K562 (cell line): ENCODE data around the gene ARHGAP8. TPM values are rescaled to one million over a fixed set of nuclear protein-coding genes. Genes with fewer than 3 reads are reported as not detected.

Source experiments
- BCLAF1 ChIP-seq, 2 experiments: fragments of 450-650 bp in 1 of 2; IDR thresholded peaks; 2 replicates each; pipeline ENCODE4 v1.6.1; 2011 to 2017; ENCODE audit warnings: low read depth in 2 of 2, antibody characterized with exemption in 1 of 2, borderline replicate concordance in 1 of 2, low read length in 1 of 2, mild to moderate bottlenecking in 1 of 2, mixed read lengths in 1 of 2; ENCODE audit not compliant: control insufficient read depth in 1 of 2
- HES1 ChIP-seq: fragments of 450-650 bp; IDR thresholded peaks from 2 replicates; pipeline ENCODE4 v1.6.1; 2016; ENCODE audit warnings: low read depth, mild to moderate bottlenecking, moderate library complexity
- KAT2B ChIP-seq: IDR thresholded peaks from one replicate; pipeline ENCODE4 v1.6.1; 2012; ENCODE audit warnings: low read depth, mild to moderate bottlenecking, control low read depth, inconsistent platforms, low read length, moderate library complexity
- NRF1 ChIP-seq, 2 experiments: fragments of 450-650 bp; IDR thresholded peaks in 1 of 2; conservative IDR thresholded peaks in 1 of 2; 2 replicates each; pipeline ENCODE4 v1.6.1; 2014; ENCODE audit warnings: mild to moderate bottlenecking in 2 of 2
- PHF20 ChIP-seq: fragments of 450-650 bp; IDR thresholded peaks from 2 replicates; pipeline ENCODE4 v1.6.1; 2018; ENCODE audit not compliant: partially characterized antibody
- RBM34 ChIP-seq: fragments of 200-400 bp; formaldehyde crosslinking; IDR thresholded peaks from 2 replicates; pipeline ENCODE4 v1.6.1; 2018; ENCODE audit warnings: low read length, borderline replicate concordance; ENCODE audit not compliant: insufficient read depth
- TEAD1 ChIP-seq, 2 experiments: fragments of 450-650 bp in 1 of 2; sonication (generic) in 1 of 2; formaldehyde crosslinking; IDR thresholded peaks; 2 replicates each; pipeline versions ENCODE4 v1.4.0 to v1.8.0; 2020 to 2022; ENCODE audit warnings: mild to moderate bottlenecking in 2 of 2, missing genetic modification reagents in 1 of 2
- polyA plus RNA-seq, 8 experiments: library from polyadenylated mRNA; depleted of rRNA in 4 of 8; stranded (reverse) in 5 of 8; unstranded in 3 of 8; fragments of >200 nt; fragmentation: Nextera tagmentation in 2 of 8; fragmentation: Illumina TruSeq in 1 of 8; extraction: Ambion mirVana in 2 of 8; extraction: Trizol in 1 of 8; gene quantifications; 2 replicates each; pipeline versions ENCODE4 v1.2.1 to v1.2.3, GENCODE V29; 2011 to 2014; ENCODE audit warnings: inconsistent platforms in 1 of 8, missing spikeins in 1 of 8
- total RNA-seq, 7 experiments: library from RNA; depleted of rRNA in 6 of 7; stranded (reverse); fragments of >200 nt in 6 of 7; fragmentation: Illumina TruSeq in 2 of 7; extraction: Trizol in 2 of 7; gene quantifications; 2 replicates each; pipeline versions ENCODE4 v1.2.1 to v1.2.3, GENCODE V29; 2011 to 2021; ENCODE audit warnings: low replicate concordance in 1 of 7

The ARHGAP8 gene
- total and polyA plus RNA-seq, 9 of the 15 experiments (the other 6 are each of a cell fraction or from before 2014, with no cell fraction given) = 0.15 to 2.2 (median 0.62) TPM

GRCh38 chr22:44805711-44806110 lies 53.3 kb downstream of the ARHGAP8 start (continued):
- TF ChIP-seq BCLAF1 (IDR thresholded peaks at IDR 0.05; ENCODE audit: borderline replicate concordance in 1 of 2, control insufficient read depth in 1 of 2, low read depth in 2 of 2, low read length in 1 of 2) (no peak), PHF20 (no peak), RBM34 (no peak), HES1 (no peak), TEAD1 (CRISPR knock-in tag; IDR thresholded peaks at IDR 0.05) (no peak), KAT2B (no peak), NRF1 (conservative IDR thresholded peaks at IDR 0.05 in 1 of 2, IDR thresholded peaks at IDR 0.05 in 1 of 2) (no peak)
- TF ChIP-seq, all 486 proteins: peak for 0
